ENCODE data around the gene MRPL37.

Gene MRPL37

GRCh38 chr1:54156201-54156600 lies 43.8 kb upstream of the MRPL37 start:
- H3K9me3 ChIP-seq (ENCODE audit: insufficient read depth, low read depth, low read length) = no peaks in the 10 kb centered on the region
- no peak overlapping the region for H4K8ac ChIP-seq (ENCODE audit: low read depth, low read length)
- no peak overlapping the region for H2AK5ac ChIP-seq (ENCODE audit: low read length)
- no peak overlapping the region for H3K4ac ChIP-seq (ENCODE audit: low read depth, low read length)
- no peak overlapping the region for H2BK120ac ChIP-seq (ENCODE audit: insufficient read depth, low read length, poor library complexity)
- H2BK5ac ChIP-seq (ENCODE audit: low read depth, low read length, poor library complexity) = no peak overlapping the region
- H3K4me2 ChIP-seq (ENCODE audit: low read length) = no peak overlapping the region
- no peak overlapping the region for H3K27ac ChIP-seq (ENCODE audit: low read depth, low read length)
- H3K79me1 ChIP-seq (ENCODE audit: low read length) = no peaks in the 10 kb centered on the region
- no peak overlapping the region for H3K18ac ChIP-seq (ENCODE audit: low read length)
- DNase-seq = no peak
- H4K12ac ChIP-seq (ENCODE audit: low read depth, low read length) = no peak overlapping the region
- WGBS (ENCODE audit: extremely low coverage, insufficient coverage, insufficient read length) = no CpG with 5 or more reads among the region's 3 CpGs
- H3K79me2 ChIP-seq (ENCODE audit: control insufficient read depth, insufficient read depth, low read length, poor library complexity) = no peaks in the 10 kb centered on the region
- H2AFZ ChIP-seq (ENCODE audit: insufficient read depth, low read length, poor library complexity) = no peak overlapping the region
- H3K4me3 ChIP-seq (ENCODE audit: low read depth, low read length) = no peak overlapping the region
- no peaks in the 10 kb centered on the region for H3K36me3 ChIP-seq (ENCODE audit: control insufficient read depth in 1 of 2, insufficient read depth in 2 of 2, low read length in 2 of 2)
- no peak overlapping the region for H2BK12ac ChIP-seq (ENCODE audit: low read length)
- H3K27me3 ChIP-seq (ENCODE audit: insufficient read depth, low read length) = no peaks in the 10 kb centered on the region
- no peak overlapping the region for H3K9ac ChIP-seq (ENCODE audit: low read length)
- H3K23ac ChIP-seq (ENCODE audit: low read length) = no peak overlapping the region
- peaks cover 18% of the 10 kb centered on the region in 2 experiments for H3K4me1 ChIP-seq (ENCODE audit: control insufficient read depth in 1 of 2, insufficient read depth in 2 of 2, low read length in 2 of 2)
- H3K14ac ChIP-seq (ENCODE audit: low read length) = no peak overlapping the region
- no peak overlapping the region for H4K91ac ChIP-seq (ENCODE audit: low read depth, low read length)

GRCh38 chr1:54156986-54157385 lies 43.0 kb upstream of the MRPL37 start:
- no peaks in the 10 kb centered on the region for H3K79me2 ChIP-seq (ENCODE audit: control insufficient read depth, insufficient read depth, low read length, poor library complexity)
- H3K27ac ChIP-seq (ENCODE audit: low read depth, low read length) = no peak overlapping the region
- no peak overlapping the region for H3K9ac ChIP-seq (ENCODE audit: low read length)
- H3K9me3 ChIP-seq (ENCODE audit: insufficient read depth, low read depth, low read length) = no peaks in the 10 kb centered on the region
- H2AFZ ChIP-seq (ENCODE audit: insufficient read depth, low read length, poor library complexity) = no peak overlapping the region
- H2BK12ac ChIP-seq (ENCODE audit: low read length) = no peak overlapping the region
- H4K8ac ChIP-seq (ENCODE audit: low read depth, low read length) = no peak overlapping the region
- H3K4me3 ChIP-seq (ENCODE audit: low read depth, low read length) = no peak overlapping the region
- H3K4ac ChIP-seq (ENCODE audit: low read depth, low read length) = no peak overlapping the region
- no peak overlapping the region for H3K23ac ChIP-seq (ENCODE audit: low read length)
- H3K14ac ChIP-seq (ENCODE audit: low read length) = no peak overlapping the region
- no peak for DNase-seq
- no peaks in the 10 kb centered on the region for H3K36me3 ChIP-seq (ENCODE audit: control insufficient read depth in 1 of 2, insufficient read depth in 2 of 2, low read length in 2 of 2)
- H2BK120ac ChIP-seq (ENCODE audit: insufficient read depth, low read length, poor library complexity) = no peak overlapping the region
- H3K27me3 ChIP-seq (ENCODE audit: insufficient read depth, low read length) = no peaks in the 10 kb centered on the region
- no CpG with 5 or more reads among the region's 7 CpGs for WGBS (ENCODE audit: extremely low coverage, insufficient coverage, insufficient read length)
- no peak overlapping the region for H4K12ac ChIP-seq (ENCODE audit: low read depth, low read length)
- no peak overlapping the region for H2AK5ac ChIP-seq (ENCODE audit: low read length)
- H3K18ac ChIP-seq (ENCODE audit: low read length) = no peak overlapping the region
- no peak overlapping the region for H2BK5ac ChIP-seq (ENCODE audit: low read depth, low read length, poor library complexity)
- peaks cover 18% of the 10 kb centered on the region in 2 experiments for H3K4me1 ChIP-seq (ENCODE audit: control insufficient read depth in 1 of 2, insufficient read depth in 2 of 2, low read length in 2 of 2)
- no peak overlapping the region for H4K91ac ChIP-seq (ENCODE audit: low read depth, low read length)
- no peak overlapping the region for H3K4me2 ChIP-seq (ENCODE audit: low read length)
- H3K79me1 ChIP-seq (ENCODE audit: low read length) = no peaks in the 10 kb centered on the region

GRCh38 chr1:54157401-54157800 lies 42.6 kb upstream of the MRPL37 start:
- H3K4me1 ChIP-seq (ENCODE audit: control insufficient read depth in 1 of 2, insufficient read depth in 2 of 2, low read length in 2 of 2) = peaks cover 18% of the 10 kb centered on the region in 2 experiments
- no peaks in the 10 kb centered on the region for H3K9me3 ChIP-seq (ENCODE audit: insufficient read depth, low read depth, low read length)
- H4K8ac ChIP-seq (ENCODE audit: low read depth, low read length) = no peak overlapping the region
- no CpG with 5 or more reads among the region's 6 CpGs for WGBS (ENCODE audit: extremely low coverage, insufficient coverage, insufficient read length)
- no peaks in the 10 kb centered on the region for H3K79me2 ChIP-seq (ENCODE audit: control insufficient read depth, insufficient read depth, low read length, poor library complexity)
- H3K36me3 ChIP-seq (ENCODE audit: control insufficient read depth in 1 of 2, insufficient read depth in 2 of 2, low read length in 2 of 2) = no peaks in the 10 kb centered on the region
- no peak overlapping the region for H2AFZ ChIP-seq (ENCODE audit: insufficient read depth, low read length, poor library complexity)
- H3K27me3 ChIP-seq (ENCODE audit: insufficient read depth, low read length) = no peaks in the 10 kb centered on the region
- H3K4me2 ChIP-seq (ENCODE audit: low read length) = no peak overlapping the region
- no peak overlapping the region for H3K14ac ChIP-seq (ENCODE audit: low read length)
- no peak overlapping the region for H3K27ac ChIP-seq (ENCODE audit: low read depth, low read length)
- H3K4ac ChIP-seq (ENCODE audit: low read depth, low read length) = no peak overlapping the region
- no peak overlapping the region for H2BK5ac ChIP-seq (ENCODE audit: low read depth, low read length, poor library complexity)
- no peak overlapping the region for H4K91ac ChIP-seq (ENCODE audit: low read depth, low read length)
- no peak overlapping the region for H3K9ac ChIP-seq (ENCODE audit: low read length)
- H2BK120ac ChIP-seq (ENCODE audit: insufficient read depth, low read length, poor library complexity) = no peak overlapping the region
- H4K12ac ChIP-seq (ENCODE audit: low read depth, low read length) = no peak overlapping the region
- H3K23ac ChIP-seq (ENCODE audit: low read length) = no peak overlapping the region
- DNase-seq = no peak
- H2AK5ac ChIP-seq (ENCODE audit: low read length) = no peak overlapping the region
- H3K79me1 ChIP-seq (ENCODE audit: low read length) = no peaks in the 10 kb centered on the region
- no peak overlapping the region for H3K18ac ChIP-seq (ENCODE audit: low read length)
- no peak overlapping the region for H3K4me3 ChIP-seq (ENCODE audit: low read depth, low read length)
- H2BK12ac ChIP-seq (ENCODE audit: low read length) = no peak overlapping the region

- Histone ChIP-seq H3K9me3 (ENCODE audit: insufficient read depth, low read depth, low read length) (no peaks in the 10 kb centered on the region), H3K4ac (ENCODE audit: low read depth, low read length) (no peak overlapping the region), H4K91ac (ENCODE audit: low read depth, low read length) (no peak overlapping the region), H3K27me3 (ENCODE audit: insufficient read depth, low read length) (no peaks in the 10 kb centered on the region), H3K27ac (ENCODE audit: low read depth, low read length) (no peak overlapping the region), H3K79me2 (ENCODE audit: control insufficient read depth, insufficient read depth, low read length, poor library complexity) (no peaks in the 10 kb centered on the region), H3K9ac (ENCODE audit: low read length) (no peak overlapping the region), H2AK5ac (ENCODE audit: low read length) (no peak overlapping the region), H2BK120ac (ENCODE audit: insufficient read depth, low read length, poor library complexity) (no peak overlapping the region), H3K4me2 (ENCODE audit: low read length) (no peak overlapping the region), H3K4me3 (ENCODE audit: low read depth, low read length) (no peak overlapping the region), H3K14ac (ENCODE audit: low read length) (no peak overlapping the region), H3K4me1 (ENCODE audit: control insufficient read depth in 1 of 2, insufficient read depth in 2 of 2, low read length in 2 of 2) (peaks cover 18 to 22% of the 10 kb centered on the region in 2 experiments), H3K36me3 (ENCODE audit: control insufficient read depth in 1 of 2, insufficient read depth in 2 of 2, low read length in 2 of 2) (no peaks in the 10 kb centered on the region), H4K12ac (ENCODE audit: low read depth, low read length) (no peak overlapping the region), H4K8ac (ENCODE audit: low read depth, low read length) (no peak overlapping the region), H3K23ac (ENCODE audit: low read length) (no peak overlapping the region), H2BK5ac (ENCODE audit: low read depth, low read length, poor library complexity) (no peak overlapping the region), H3K18ac (ENCODE audit: low read length) (no peak overlapping the region), H2AFZ (ENCODE audit: insufficient read depth, low read length, poor library complexity) (no peak overlapping the region), H2BK12ac (ENCODE audit: low read length) (no peak overlapping the region), H3K79me1 (ENCODE audit: low read length) (no peaks in the 10 kb centered on the region)
- DNase-seq = no peak
- no CpG with 5 or more reads among the region's 3 CpGs for WGBS (ENCODE audit: extremely low coverage, insufficient coverage, insufficient read length)
Observed at GRCh38 chr1:54158071-54158470, 41.9 kb upstream of the MRPL37 start.

All from trophoblast cell (in vitro differentiated cells and primary cell).